ENCODE data around the gene NPFF.
"Not testable (repeated sequence)": the region's sequence is repeated elsewhere in the genome, so short reads cannot be mapped to it uniquely, and the experiment has no call there.

The NPFF gene

GRCh38 chr12:53483225-53483978 lies 23.9 kb downstream of the NPFF start:
- H3K27ac Mint-ChIP-seq = peak overlapping the region; percentile 95
- no peak for DNase-seq
- no peaks in the 10 kb centered on the region for H3K9me3 Mint-ChIP-seq
- TF ChIP-seq CTCF (IDR thresholded peaks at IDR 0.05) = no peak
- peaks cover 56% of the 10 kb centered on the region for H3K36me3 Mint-ChIP-seq (ENCODE audit: low read depth)
- H3K4me1 Mint-ChIP-seq = no peaks in the 10 kb centered on the region
- H3K4me3 Mint-ChIP-seq = no peak overlapping the region
- H3K27me3 Mint-ChIP-seq (ENCODE audit: low read depth, poor library complexity) = no peaks in the 10 kb centered on the region

GRCh38 chr12:53482626-53483168 lies 24.6 kb downstream of the NPFF start:
- no peak for DNase-seq
- peak overlapping the region; percentile 95 for H3K27ac Mint-ChIP-seq
- H3K9me3 Mint-ChIP-seq = no peaks in the 10 kb centered on the region
- no peak overlapping the region for H3K4me3 Mint-ChIP-seq
- H3K27me3 Mint-ChIP-seq (ENCODE audit: low read depth, poor library complexity) = no peaks in the 10 kb centered on the region
- H3K36me3 Mint-ChIP-seq (ENCODE audit: low read depth) = peaks cover 56% of the 10 kb centered on the region
- no peak for TF ChIP-seq CTCF (IDR thresholded peaks at IDR 0.05)
- no peaks in the 10 kb centered on the region for H3K4me1 Mint-ChIP-seq

GRCh38 chr12:53481939-53482586 lies 25.2 kb downstream of the NPFF start:
- Mint-ChIP-seq H3K27ac (peak overlapping the region; percentile 93), H3K4me3 (no peak overlapping the region), H3K4me1 (no peaks in the 10 kb centered on the region), H3K36me3 (ENCODE audit: low read depth) (peaks cover 58% of the 10 kb centered on the region), H3K27me3 (ENCODE audit: low read depth, poor library complexity) (no peaks in the 10 kb centered on the region), H3K9me3 (no peaks in the 10 kb centered on the region)
- DNase-seq = no peak
- TF ChIP-seq CTCF (IDR thresholded peaks at IDR 0.05) = peak; percentile 9

GRCh38 chr12:53481458-53481857 lies 25.8 kb downstream of the NPFF start:
- not testable (repeated sequence) for H3K4me1 Mint-ChIP-seq; DNase-seq; H3K27me3 Mint-ChIP-seq (ENCODE audit: low read depth, poor library complexity); H3K9me3 Mint-ChIP-seq; H3K4me3 Mint-ChIP-seq
- peak overlapping the region; percentile 93 for H3K27ac Mint-ChIP-seq
- H3K36me3 Mint-ChIP-seq (ENCODE audit: low read depth) = peaks cover 64% of the 10 kb centered on the region

- peaks cover 9% of the 10 kb centered on the region for H3K4me1 Mint-ChIP-seq
- peak overlapping the region; percentile 69 for H3K27ac Mint-ChIP-seq
- no peak overlapping the region for H3K4me3 Mint-ChIP-seq
These were observed 26.5 kb downstream of the NPFF start for GRCh38 chr12:53480491-53481442.

More at GRCh38 chr12:53480491-53481442, 26.5 kb downstream of the NPFF start:
- Mint-ChIP-seq H3K36me3 (ENCODE audit: low read depth) (peaks cover 69% of the 10 kb centered on the region), H3K9me3 (no peaks in the 10 kb centered on the region), H3K27me3 (ENCODE audit: low read depth, poor library complexity) (no peaks in the 10 kb centered on the region)
- no peak for TF ChIP-seq CTCF (IDR thresholded peaks at IDR 0.05)
- no peak for DNase-seq

Data from nephron progenitor cell (in vitro differentiated cells).